ENCODE measurements around the gene ABCC8. TPM values are rescaled to one million over a fixed set of nuclear protein-coding genes. Genes with fewer than 3 reads are reported as not detected.

Gene ABCC8
- polyA plus RNA-seq, 2 of the 4 experiments (the other 2 are of a cell fraction): 1.1 to 2.0 TPM

GRCh38 chr11:17483505-17483904 lies 6.9 kb upstream of the ABCC8 start:
- ChIA-PET POLR2A (no interaction called here), CTCF (interaction anchor here (2.9 kb wide), 1 partner anchor 44 kb away, joined by 12 read pairs; no protein-coding TSS in a partner anchor)
- no peaks in the 10 kb centered on the region for H3K4me1 ChIP-seq
- TF ChIP-seq GATA3 (IDR thresholded peaks at IDR 0.05; ENCODE audit: borderline replicate concordance): no peak
- no peak for TF ChIP-seq EP300 (IDR thresholded peaks at IDR 0.05)
- no peak for TF ChIP-seq JUNB (IDR thresholded peaks at IDR 0.05)
- TF ChIP-seq FOSL2 (IDR thresholded peaks at IDR 0.05): no peak
- no peak for TF ChIP-seq FOSL2 (CRISPR knock-in tag; IDR thresholded peaks at IDR 0.05)
- no peak for TF ChIP-seq SREBF2 (IDR thresholded peaks at IDR 0.05)
- no peak for TF ChIP-seq CHD4 (IDR thresholded peaks at IDR 0.05; ENCODE audit: borderline replicate concordance)
- no peak for TF ChIP-seq CBX2 (IDR thresholded peaks at IDR 0.05; ENCODE audit: borderline replicate concordance, low read depth)
- TF ChIP-seq HEYL (CRISPR knock-in tag; IDR thresholded peaks at IDR 0.05): no peak
- TF ChIP-seq NFE2L2 (conservative IDR thresholded peaks at IDR 0.05; ENCODE audit: low read length): no peak
- TF ChIP-seq RARB (CRISPR knock-in tag; IDR thresholded peaks at IDR 0.05): no peak
- no peak for TF ChIP-seq KDM1A (IDR thresholded peaks at IDR 0.05; ENCODE audit: low read depth)
- TF ChIP-seq EHMT2 (IDR thresholded peaks at IDR 0.05; ENCODE audit: low read depth): no peak
- H3K4me3 ChIP-seq: no peak overlapping the region
- no peak overlapping the region for H3K27ac ChIP-seq
- H3K4me2 ChIP-seq: no peak overlapping the region
- no peaks in the 10 kb centered on the region for H3K9me3 ChIP-seq
- 31% methylated on average over 2 of the region's 2 CpGs for WGBS (ENCODE audit: missing lambda C conversion rate)
- ATAC-seq (no peak), FAIRE-seq (no peak), DNase-seq (ENCODE audit: low read depth in 1 of 2, low spot score in 1 of 2) (no peak)

- Histone ChIP-seq H3K4me1 (no peaks in the 10 kb centered on the region), H3K4me2 (no peak overlapping the region), H3K27ac (no peak overlapping the region), H3K4me3 (no peak overlapping the region), H3K9me3 (no peaks in the 10 kb centered on the region)
- TF ChIP-seq JUNB (IDR thresholded peaks at IDR 0.05) (no peak), RARB (CRISPR knock-in tag; IDR thresholded peaks at IDR 0.05) (no peak), RNF2 (IDR thresholded peaks at IDR 0.05; ENCODE audit: borderline replicate concordance, low read depth) (no peak), USF2 (IDR thresholded peaks at IDR 0.05) (no peak), POLR2A (IDR thresholded peaks at IDR 0.05; ENCODE audit: low read length) (no peak), REST (IDR thresholded peaks at IDR 0.05) (no peak), HOXB13 (CRISPR knock-in tag; IDR thresholded peaks at IDR 0.05; ENCODE audit: low read depth) (no peak), BHLHE40 (IDR thresholded peaks at IDR 0.05; ENCODE audit: low read depth, low read length) (no peak), POLR2AphosphoS2 (conservative IDR thresholded peaks at IDR 0.05; ENCODE audit: low read length) (no peak)
- TF ChIP-seq, protein P1, sequence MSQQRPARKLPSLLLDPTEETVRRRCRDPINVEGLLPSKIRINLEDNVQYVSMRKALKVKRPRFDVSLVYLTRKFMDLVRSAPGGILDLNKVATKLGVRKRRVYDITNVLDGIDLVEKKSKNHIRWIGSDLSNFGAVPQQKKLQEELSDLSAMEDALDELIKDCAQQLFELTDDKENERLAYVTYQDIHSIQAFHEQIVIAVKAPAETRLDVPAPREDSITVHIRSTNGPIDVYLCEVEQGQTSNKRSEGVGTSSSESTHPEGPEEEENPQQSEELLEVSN (IDR thresholded peaks at IDR 0.05; ENCODE audit: borderline replicate concordance, low read depth): no peak
- TF ChIP-seq, protein P2, sequence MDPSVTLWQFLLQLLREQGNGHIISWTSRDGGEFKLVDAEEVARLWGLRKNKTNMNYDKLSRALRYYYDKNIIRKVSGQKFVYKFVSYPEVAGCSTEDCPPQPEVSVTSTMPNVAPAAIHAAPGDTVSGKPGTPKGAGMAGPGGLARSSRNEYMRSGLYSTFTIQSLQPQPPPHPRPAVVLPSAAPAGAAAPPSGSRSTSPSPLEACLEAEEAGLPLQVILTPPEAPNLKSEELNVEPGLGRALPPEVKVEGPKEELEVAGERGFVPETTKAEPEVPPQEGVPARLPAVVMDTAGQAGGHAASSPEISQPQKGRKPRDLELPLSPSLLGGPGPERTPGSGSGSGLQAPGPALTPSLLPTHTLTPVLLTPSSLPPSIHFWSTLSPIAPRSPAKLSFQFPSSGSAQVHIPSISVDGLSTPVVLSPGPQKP (IDR thresholded peaks at IDR 0.05; ENCODE audit: low read depth, low read length): no peak
- CTCF ChIA-PET: interaction anchor here (2.0 to 2.9 kb wide), 6 partner anchors 10 to 98 kb away, joined by 5 to 15 read pairs (median 10); partner anchors contain the start of gene KCNJ11
- no peak for FAIRE-seq
- POLR2A ChIA-PET: no interaction called here
- 62% methylated on average over 4 of the region's 5 CpGs for WGBS (ENCODE audit: missing lambda C conversion rate)
- no peak for DNase-seq (ENCODE audit: low read depth in 1 of 2, low spot score in 1 of 2)
- no peak for ATAC-seq
Observed at GRCh38 chr11:17481905-17482304, 5.3 kb upstream of the ABCC8 start.

Measured in A549 (cell line).